ENCODE measurements around the gene SP140.
"Not testable (repeated sequence)": the region's sequence is repeated elsewhere in the genome, so short reads cannot be mapped to it uniquely, and the experiment has no call there.

DNA sequence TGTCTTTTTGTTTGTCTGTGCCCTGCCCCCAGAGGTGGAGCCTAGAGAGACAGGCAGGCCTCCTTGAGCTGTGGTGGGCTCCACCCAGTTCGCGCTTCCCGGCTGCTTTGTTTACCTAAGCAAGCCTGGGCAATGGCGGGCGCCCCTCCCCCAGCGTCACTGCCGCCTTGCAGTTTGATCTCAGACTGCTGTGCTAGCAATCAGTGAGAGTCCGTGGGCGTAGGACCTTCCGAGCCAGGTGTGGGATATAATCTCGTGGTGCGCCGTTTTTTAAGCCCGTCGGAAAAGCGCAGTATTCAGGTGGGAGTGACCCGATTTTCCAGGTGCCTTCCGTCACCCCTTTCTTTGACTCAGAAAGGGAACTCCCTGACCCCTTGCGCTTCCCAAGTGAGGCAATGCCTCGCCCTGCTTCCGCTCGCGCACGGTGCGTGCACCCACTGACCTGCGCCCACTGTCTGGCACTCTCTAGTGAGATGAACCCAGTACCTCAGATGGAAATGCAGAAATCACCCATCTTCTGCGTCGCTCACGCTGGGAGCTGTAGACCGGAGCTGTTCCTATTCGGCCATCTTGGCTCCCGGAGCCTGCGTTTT is 116.5 kb downstream of the SP140 start:
- TF ChIP-seq, protein P1, sequence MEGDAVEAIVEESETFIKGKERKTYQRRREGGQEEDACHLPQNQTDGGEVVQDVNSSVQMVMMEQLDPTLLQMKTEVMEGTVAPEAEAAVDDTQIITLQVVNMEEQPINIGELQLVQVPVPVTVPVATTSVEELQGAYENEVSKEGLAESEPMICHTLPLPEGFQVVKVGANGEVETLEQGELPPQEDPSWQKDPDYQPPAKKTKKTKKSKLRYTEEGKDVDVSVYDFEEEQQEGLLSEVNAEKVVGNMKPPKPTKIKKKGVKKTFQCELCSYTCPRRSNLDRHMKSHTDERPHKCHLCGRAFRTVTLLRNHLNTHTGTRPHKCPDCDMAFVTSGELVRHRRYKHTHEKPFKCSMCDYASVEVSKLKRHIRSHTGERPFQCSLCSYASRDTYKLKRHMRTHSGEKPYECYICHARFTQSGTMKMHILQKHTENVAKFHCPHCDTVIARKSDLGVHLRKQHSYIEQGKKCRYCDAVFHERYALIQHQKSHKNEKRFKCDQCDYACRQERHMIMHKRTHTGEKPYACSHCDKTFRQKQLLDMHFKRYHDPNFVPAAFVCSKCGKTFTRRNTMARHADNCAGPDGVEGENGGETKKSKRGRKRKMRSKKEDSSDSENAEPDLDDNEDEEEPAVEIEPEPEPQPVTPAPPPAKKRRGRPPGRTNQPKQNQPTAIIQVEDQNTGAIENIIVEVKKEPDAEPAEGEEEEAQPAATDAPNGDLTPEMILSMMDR (IDR thresholded peaks at IDR 0.05): not testable (repeated sequence)
- not testable (repeated sequence) for TF ChIP-seq EP300, POLR2A, POLR2AphosphoS5 (IDR thresholded peaks at IDR 0.05)

Data from sigmoid colon (tissue), 4 donors.